ENCODE measurements around the gene KCNIP4.

DNA sequence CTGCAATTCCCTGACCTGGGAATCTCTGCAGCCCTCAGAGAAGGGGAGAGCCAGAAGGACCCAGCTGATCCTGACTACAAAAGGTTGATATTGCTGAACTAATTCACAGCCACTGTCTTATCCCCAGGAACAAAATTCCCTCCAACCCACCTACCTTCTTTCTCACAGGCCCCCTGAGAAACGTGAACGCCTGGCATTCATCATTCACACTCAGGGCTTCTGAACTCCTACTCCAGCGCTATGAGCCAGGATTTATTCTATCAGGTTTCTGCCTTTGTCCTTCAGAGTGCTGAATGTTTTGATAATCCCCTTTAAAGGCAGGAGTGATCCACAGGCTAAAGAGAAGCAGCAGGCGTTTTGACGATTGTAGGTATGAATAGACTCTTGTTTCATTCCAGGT lies 76.5 kb downstream of the KCNIP4 start:
- no peak for TF ChIP-seq CTCF (IDR thresholded peaks at IDR 0.05)
- TF ChIP-seq POLR2A (IDR thresholded peaks at IDR 0.05), result no peak
